ENCODE data around the gene C15orf40. TPM values are rescaled to one million over a fixed set of nuclear protein-coding genes. Genes with fewer than 3 reads are reported as not detected.

C15orf40 gene
- total and polyA plus RNA-seq, 9 donors, result 8.4 to 27.4 (median 18.0) TPM

DNA sequence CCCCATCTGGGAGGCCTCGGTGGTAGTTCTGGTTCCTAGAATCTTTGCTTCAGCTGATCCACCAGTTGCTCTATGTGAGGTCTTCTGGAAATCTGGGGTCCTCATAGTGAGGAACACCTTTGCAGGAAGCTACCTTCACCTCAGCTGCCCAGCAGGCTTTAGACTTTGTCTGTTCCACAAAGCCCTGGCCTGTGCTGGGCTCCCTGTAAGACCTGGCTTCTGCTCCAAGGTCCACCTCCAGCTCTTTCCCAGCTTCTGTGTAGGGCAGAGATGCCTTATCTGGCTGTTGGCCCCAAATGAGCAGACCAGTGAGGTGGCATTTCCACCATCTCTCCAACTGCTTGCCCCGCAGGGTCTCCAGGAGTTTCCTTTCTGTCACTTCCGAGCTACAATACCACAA, 50.7 kb downstream of the C15orf40 start:
- TF ChIP-seq POLR2A (IDR thresholded peaks at IDR 0.05) (no peak), EP300 (IDR thresholded peaks at IDR 0.05) (no peak)
- TF ChIP-seq, protein P1, sequence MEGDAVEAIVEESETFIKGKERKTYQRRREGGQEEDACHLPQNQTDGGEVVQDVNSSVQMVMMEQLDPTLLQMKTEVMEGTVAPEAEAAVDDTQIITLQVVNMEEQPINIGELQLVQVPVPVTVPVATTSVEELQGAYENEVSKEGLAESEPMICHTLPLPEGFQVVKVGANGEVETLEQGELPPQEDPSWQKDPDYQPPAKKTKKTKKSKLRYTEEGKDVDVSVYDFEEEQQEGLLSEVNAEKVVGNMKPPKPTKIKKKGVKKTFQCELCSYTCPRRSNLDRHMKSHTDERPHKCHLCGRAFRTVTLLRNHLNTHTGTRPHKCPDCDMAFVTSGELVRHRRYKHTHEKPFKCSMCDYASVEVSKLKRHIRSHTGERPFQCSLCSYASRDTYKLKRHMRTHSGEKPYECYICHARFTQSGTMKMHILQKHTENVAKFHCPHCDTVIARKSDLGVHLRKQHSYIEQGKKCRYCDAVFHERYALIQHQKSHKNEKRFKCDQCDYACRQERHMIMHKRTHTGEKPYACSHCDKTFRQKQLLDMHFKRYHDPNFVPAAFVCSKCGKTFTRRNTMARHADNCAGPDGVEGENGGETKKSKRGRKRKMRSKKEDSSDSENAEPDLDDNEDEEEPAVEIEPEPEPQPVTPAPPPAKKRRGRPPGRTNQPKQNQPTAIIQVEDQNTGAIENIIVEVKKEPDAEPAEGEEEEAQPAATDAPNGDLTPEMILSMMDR (IDR thresholded peaks at IDR 0.05), result no peak

GRCh38 chr15:82959423-82959822, 52.0 kb downstream of the C15orf40 start:
- no peak for DNase-seq
- no peaks in the 10 kb centered on the region for H3K4me1 ChIP-seq (ENCODE audit: insufficient read depth)
- H3K27me3 ChIP-seq, result no peaks in the 10 kb centered on the region
- 93 to 97% (median 95%) methylated on average over 5 of the region's 5 CpGs for WGBS, 3 donors
- TF ChIP-seq POLR2A (IDR thresholded peaks at IDR 0.05) (no peak), EP300 (IDR thresholded peaks at IDR 0.05) (no peak)
- TF ChIP-seq, protein P1 (IDR thresholded peaks at IDR 0.05), result no peak
- H3K27ac ChIP-seq, result no peak overlapping the region
- no peaks in the 10 kb centered on the region for H3K36me3 ChIP-seq
- no peak overlapping the region for H3K4me3 ChIP-seq
- no peaks in the 10 kb centered on the region for H3K9me3 ChIP-seq
- intact Hi-C loops (cut with DNase I), result no loop called here

More for the DNA sequence above, 50.7 kb downstream of the C15orf40 start:
- H3K4me1 ChIP-seq (ENCODE audit: insufficient read depth), result no peaks in the 10 kb centered on the region
- no peak for DNase-seq
- H3K27me3 ChIP-seq, result no peaks in the 10 kb centered on the region
- no peaks in the 10 kb centered on the region for H3K9me3 ChIP-seq
- no peak overlapping the region for H3K27ac ChIP-seq
- H3K4me3 ChIP-seq, result no peak overlapping the region
- intact Hi-C loops (cut with DNase I), result no loop called here
- no peaks in the 10 kb centered on the region for H3K36me3 ChIP-seq
- WGBS, 3 donors, result 87 to 93% (median 91%) methylated on average over 3 of the region's 3 CpGs

DNA sequence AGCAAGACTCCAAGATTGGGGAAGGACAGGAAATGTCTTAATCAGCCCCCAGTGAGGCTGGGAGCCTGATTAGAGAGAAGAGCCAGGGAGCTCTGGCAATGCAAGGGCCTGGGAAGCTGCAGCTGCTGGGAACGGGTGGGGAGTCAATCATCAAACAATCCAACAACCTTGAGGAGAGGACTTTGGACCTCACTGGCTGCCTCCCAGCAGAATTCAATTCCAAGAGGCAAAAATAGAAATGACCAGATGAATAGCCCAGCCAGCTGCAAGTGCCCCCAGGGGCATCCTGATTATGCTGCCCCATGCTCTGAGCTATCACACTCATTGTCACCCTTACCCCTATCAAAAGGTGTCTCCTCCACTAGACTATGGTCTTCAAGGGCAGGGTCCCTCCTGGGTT, 52.8 kb downstream of the C15orf40 start:
- 74 to 77% (median 76%) methylated on average over 1 of the region's 1 CpG for WGBS, 3 donors
- no peaks in the 10 kb centered on the region for H3K4me1 ChIP-seq (ENCODE audit: insufficient read depth)
- intact Hi-C loops (cut with DNase I), result no loop called here
- no peak overlapping the region for H3K27ac ChIP-seq
- no peak for DNase-seq
- H3K36me3 ChIP-seq, result no peaks in the 10 kb centered on the region
- no peak overlapping the region for H3K4me3 ChIP-seq
- H3K27me3 ChIP-seq, result no peaks in the 10 kb centered on the region
- no peaks in the 10 kb centered on the region for H3K9me3 ChIP-seq
- no peak for TF ChIP-seq EP300 (IDR thresholded peaks at IDR 0.05)

DNA sequence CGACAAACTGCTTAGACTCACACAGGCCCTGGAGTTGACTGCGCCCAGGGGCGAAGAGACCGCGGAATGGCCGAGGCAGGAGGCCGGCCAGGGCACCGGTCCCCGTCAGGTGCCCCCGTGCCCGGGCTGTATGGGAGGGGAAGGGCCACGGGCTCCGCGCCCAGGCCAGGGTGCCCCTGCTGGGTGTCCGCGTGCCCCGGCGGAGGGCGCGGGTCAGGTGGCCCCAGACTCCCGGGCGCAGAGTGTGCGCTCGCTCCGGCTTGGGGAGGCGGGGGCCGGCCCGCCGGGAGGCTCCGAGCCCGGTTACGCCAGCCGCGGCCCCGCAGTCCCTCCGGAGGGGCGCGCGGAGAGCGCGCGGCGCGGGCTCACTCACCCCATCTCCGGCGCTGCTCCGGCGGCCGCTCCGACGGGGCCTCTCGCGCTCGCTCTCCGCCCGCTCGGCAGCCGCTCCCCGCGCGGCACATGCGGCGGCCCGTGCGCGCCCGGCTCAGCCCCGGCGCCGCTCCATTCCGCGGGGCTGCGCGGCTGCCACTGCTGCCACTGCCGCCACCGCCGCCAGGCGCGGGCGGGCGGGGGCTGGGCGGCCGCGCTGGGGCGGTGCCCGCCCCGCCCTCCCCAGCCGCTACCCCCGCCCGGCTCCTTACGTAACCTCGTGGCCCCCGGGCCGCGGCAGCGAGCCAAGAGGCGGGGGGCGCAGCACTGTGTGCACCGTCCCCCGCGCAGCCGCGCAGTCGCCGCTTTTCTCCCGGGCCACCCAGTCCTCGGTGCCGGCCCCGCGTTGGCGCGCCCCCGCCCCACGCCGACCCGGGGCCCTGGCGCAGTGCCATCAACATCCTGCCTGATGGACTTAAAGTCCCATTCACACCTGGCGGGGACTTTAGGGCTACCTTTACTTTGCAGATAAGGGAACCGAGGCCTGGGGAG, 59.0 kb downstream of the C15orf40 start, which contains the start of gene HOMER2:
Gene HOMER2, minus strand, starts transcription at position 563 of the 924 bp plus-strand sequence. Its CDS starts 185 bp downstream, at position 378.
- Histone ChIP-seq H3K36me3 (no peaks in the 10 kb centered on the region), H3K27ac (no peak within 1 kb of the TSS), H3K4me3 (peak within 1 kb of the TSS; percentile 31), H3K4me1 (ENCODE audit: insufficient read depth) (no peaks in the 10 kb centered on the region), H3K27me3 (no peaks in the 10 kb centered on the region), H3K9me3 (no peaks in the 10 kb centered on the region)
- TF ChIP-seq POLR2A (IDR thresholded peaks at IDR 0.05), result no peak
- TF ChIP-seq EP300 (IDR thresholded peaks at IDR 0.05), result no peak
- TF ChIP-seq, protein P1 (IDR thresholded peaks at IDR 0.05), result no peak
- 0 to 1% (median 1%) methylated on average over 53 to 119 of the region's 119 CpGs for WGBS, 3 donors
- intact Hi-C loops (cut with DNase I), result no loop called here
- DNase-seq, result peak in 4 of 5 donors; percentile 27 to 50 (median 40)

Measured in ovary (tissue), 9 donors.